Vagina (tissue), 2 donors: ENCODE results near the gene MYO1E.
A peak's percentile ranks its signal among the peaks of the same experiment; 100 is the strongest.

ENCODE experiments used
- POLR2A ChIP-seq, 2 donors: fragments of 450-650 bp; IDR thresholded peaks; one replicate each; pipeline ENCODE4 v1.6.1; 2017; ENCODE audit warnings: antibody characterized with exemption in 2 of 2, mild to moderate bottlenecking in 2 of 2, moderate library complexity in 2 of 2
- POLR2AphosphoS5 ChIP-seq, 2 donors: sonication (generic); formaldehyde crosslinking; IDR thresholded peaks; one replicate each; pipeline ENCODE4 v1.9.0; 2017; ENCODE audit warnings: antibody characterized with exemption in 2 of 2, mild to moderate bottlenecking in 2 of 2, low read depth in 1 of 2; ENCODE audit not compliant: insufficient read depth in 1 of 2
- TF ChIP-seq, protein P1 (sequence below), 3 experiments: fragments of 450-650 bp in 2 of 3; fragments of 200-600 bp in 1 of 3; sonication (generic) in 1 of 3; IDR thresholded peaks; one replicate each; pipeline ENCODE4 v1.5.1; 2017 to 2019; ENCODE audit warnings: antibody characterized with exemption in 3 of 3, mild to moderate bottlenecking in 2 of 3, moderate library complexity in 2 of 3

DNA sequence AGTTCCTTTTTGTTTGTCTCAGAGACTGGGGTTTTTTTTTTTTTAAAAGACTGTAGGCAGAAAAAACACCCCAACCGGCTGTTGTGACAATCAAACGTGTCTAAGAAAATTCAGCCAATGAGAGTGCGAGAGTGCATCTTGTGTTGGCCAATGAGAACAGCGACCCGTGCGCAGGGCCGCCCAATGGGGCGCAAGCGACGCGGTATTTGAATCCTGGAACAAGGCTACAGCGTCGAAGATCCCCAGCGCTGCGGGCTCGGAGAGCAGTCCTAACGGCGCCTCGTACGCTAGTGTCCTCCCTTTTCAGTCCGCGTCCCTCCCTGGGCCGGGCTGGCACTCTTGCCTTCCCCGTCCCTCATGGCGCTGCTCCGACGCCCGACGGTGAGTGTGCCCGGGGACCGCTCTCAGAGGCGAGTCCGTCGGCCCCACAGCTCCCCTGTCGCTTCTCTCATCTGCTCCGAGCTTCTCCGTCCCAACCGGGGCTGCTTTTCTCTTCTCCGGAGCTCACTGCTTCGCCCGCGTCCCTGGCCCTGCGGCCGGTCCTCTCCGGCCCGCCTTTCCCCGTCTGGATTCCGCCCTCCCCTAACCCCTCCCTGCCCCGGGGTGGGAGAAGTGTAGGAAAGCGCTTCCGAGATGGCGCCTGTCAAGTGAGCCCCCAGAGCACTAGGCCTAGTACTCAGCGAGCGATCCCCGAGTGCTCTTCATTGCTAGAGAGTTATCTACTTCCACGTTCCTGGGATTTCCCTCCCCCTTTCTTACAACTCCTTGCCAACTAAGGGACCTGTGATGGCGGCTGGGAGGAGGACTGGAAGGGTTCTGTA is 267.5 kb downstream of the MYO1E start, which contains the start of gene CCNB2:
- TF ChIP-seq, protein P1, sequence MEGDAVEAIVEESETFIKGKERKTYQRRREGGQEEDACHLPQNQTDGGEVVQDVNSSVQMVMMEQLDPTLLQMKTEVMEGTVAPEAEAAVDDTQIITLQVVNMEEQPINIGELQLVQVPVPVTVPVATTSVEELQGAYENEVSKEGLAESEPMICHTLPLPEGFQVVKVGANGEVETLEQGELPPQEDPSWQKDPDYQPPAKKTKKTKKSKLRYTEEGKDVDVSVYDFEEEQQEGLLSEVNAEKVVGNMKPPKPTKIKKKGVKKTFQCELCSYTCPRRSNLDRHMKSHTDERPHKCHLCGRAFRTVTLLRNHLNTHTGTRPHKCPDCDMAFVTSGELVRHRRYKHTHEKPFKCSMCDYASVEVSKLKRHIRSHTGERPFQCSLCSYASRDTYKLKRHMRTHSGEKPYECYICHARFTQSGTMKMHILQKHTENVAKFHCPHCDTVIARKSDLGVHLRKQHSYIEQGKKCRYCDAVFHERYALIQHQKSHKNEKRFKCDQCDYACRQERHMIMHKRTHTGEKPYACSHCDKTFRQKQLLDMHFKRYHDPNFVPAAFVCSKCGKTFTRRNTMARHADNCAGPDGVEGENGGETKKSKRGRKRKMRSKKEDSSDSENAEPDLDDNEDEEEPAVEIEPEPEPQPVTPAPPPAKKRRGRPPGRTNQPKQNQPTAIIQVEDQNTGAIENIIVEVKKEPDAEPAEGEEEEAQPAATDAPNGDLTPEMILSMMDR (IDR thresholded peaks at IDR 0.05), result no peak
- TF ChIP-seq POLR2AphosphoS5 (IDR thresholded peaks at IDR 0.05; ENCODE audit: insufficient read depth in 1 of 2, low read depth in 1 of 2) (peak; percentile 55 to 70), POLR2A (IDR thresholded peaks at IDR 0.05) (no peak)
